Left cardiac atrium (tissue), 4 donors: ENCODE results near the gene ERI3. TPM values are rescaled to one million over a fixed set of nuclear protein-coding genes. Genes with fewer than 3 reads are reported as not detected.

Source experiments
- ATAC-seq, 2 donors: fragments of 200-7000 bp; cut with Tn5 transposase; one replicate each; pipeline ENCODE4 v1.9.1; 2020; ENCODE audit warnings: mild to moderate bottlenecking in 2 of 2, moderate library complexity in 2 of 2
- DNase-seq: peaks from one replicate; pipeline ENCODE4 v3.0.0-alpha.2; 2020
- intact Hi-C, 2 donors: fragments of 100-400 bp; cut with DNase I; formaldehyde crosslinking; loops; one replicate each; pipeline versions ENCODE4 v1.14.1 to v1.15.1; 2022 to 2023
- total RNA-seq, 2 donors: library from RNA; stranded (reverse); fragmentation: NEBNext Ultra II Directional; extraction: Animal tissue kit (Norgen Biotek cat#: 25700); gene quantifications; one replicate each; pipeline ENCODE4 v1.2.1, GENCODE V29; 2021
- donor health status: DM: no; HTN: yes; CAD: no.
- donor health status: DM: no; HTN: yes; CAD: no; lungs with severe emphysema.
- donor health status: DM: yes; HTN: yes; CAD: no.
- donor health status: Dilated cardiomyopathy.

ERI3 gene
- total RNA-seq, 2 donors from 2014 or later: 37.8 to 45.0 TPM

DNA sequence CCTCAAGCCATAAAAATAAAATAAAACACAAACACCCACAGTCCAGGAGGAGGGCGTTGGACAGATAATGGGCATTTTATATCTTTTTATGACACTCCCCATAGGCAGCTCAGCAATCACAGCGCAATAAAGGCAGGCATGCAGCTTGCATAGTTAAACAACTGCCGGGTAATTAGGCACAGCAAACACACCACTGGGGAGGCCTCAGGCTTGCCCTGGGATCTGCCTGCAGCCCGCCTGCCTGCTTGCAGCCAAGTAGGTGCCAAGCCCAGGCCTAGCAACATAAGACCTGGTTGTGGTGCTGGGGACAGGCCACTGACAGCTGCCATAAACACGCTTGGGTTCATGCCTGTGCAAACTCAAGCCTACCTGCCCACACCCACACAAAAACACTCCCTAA lies 87.6 kb downstream of the ERI3 start:
- no peak for DNase-seq
- ATAC-seq: no peak
- intact Hi-C loops: no loop called here

DNA sequence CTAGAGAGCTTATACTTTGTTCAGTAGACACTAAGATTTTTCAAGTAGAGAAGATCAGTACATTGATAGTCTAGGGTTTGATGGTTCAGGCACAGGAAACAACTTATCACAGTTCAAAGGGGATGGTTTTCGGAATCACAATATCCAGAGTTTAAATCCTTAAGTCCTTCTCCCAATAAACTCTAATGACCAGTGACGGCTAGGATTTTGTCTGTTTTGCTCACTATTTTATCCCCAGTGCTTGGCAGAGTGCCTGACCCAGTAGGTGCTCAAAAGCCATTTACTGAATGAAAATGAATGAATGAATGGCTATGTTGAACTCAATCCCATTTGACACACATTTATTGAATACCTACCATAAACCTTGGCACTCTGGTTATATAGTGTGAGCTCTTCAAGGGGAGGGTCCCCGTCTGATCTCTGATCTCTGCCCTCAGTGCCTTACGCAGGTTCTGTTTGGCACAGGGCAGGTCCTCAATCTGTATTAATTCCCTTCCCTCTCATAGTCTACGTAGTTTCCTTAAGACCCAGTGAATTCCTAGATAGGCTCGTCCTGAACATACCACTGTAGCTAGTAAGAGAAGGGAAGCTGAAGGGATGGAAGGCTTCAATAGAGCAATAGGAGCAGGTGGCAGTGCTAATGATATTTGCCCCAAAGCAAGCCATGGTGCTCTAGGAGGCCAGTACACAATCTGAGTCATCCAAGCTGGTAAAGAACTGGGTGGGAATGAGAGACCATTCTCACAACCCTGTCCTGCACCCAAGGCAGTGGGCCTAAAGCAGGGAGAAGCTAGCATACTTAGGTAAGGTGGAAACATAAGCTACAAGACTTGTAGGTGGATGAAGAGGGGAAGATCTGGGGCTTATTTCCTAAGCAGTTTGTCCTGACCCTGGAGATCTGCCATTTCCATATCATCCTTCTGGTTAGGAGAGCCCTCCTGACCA lies 88.4 kb downstream of the ERI3 start:
- ATAC-seq: no peak
- DNase-seq: no peak
- intact Hi-C loops: no loop called here

DNA sequence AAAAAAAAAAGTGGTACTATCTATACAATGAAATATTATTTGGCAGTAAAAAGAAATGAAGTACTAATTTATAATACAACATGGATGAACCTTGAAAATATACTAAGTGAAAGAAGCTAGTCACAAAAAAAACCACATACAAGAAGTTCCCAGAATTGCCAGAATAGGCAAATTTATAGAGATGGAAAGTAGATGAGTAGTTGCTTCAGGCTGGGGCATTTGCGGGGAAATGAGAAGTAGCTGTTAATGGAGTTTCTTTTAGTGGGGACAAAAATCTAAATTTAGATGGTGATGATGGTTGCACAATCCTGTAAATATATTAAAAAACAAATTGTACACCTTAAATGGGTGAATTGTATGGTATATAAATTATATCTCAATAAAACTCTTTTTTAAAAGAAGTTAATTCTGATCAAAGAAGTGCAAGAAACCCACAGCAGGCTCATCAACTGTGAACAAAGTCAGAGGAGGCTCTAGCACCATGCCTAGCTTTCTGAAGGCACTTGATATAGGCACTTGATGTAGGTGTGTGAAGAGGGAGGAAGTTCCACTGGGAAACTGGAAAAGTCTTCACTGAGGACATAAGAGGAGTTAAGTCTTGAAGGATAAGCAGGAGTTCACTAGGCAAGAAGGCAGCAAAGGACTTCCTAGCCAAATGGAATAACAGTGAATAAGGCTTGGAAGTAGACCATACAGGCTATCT lies 89.2 kb downstream of the ERI3 start:
- DNase-seq (no peak), ATAC-seq (no peak)
- intact Hi-C loops: no loop called here

DNA sequence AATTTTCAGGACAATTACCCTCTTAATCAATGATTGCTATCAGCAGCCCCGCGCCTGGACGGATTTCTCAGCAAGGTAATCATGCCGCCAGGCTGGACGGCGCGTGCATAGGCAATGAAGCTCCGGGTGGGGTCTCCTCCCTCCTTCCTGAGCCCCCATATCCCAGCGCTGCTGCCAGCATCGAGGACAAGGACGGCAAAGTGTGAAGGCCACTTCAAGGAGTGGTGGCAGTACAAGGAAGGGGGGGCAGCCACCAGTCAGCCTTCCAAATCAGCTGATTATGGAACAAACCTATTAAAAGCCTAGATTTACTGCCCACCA lies 90.6 kb downstream of the ERI3 start:
- ATAC-seq (no peak), DNase-seq (no peak)
- intact Hi-C loops: no loop called here

DNA sequence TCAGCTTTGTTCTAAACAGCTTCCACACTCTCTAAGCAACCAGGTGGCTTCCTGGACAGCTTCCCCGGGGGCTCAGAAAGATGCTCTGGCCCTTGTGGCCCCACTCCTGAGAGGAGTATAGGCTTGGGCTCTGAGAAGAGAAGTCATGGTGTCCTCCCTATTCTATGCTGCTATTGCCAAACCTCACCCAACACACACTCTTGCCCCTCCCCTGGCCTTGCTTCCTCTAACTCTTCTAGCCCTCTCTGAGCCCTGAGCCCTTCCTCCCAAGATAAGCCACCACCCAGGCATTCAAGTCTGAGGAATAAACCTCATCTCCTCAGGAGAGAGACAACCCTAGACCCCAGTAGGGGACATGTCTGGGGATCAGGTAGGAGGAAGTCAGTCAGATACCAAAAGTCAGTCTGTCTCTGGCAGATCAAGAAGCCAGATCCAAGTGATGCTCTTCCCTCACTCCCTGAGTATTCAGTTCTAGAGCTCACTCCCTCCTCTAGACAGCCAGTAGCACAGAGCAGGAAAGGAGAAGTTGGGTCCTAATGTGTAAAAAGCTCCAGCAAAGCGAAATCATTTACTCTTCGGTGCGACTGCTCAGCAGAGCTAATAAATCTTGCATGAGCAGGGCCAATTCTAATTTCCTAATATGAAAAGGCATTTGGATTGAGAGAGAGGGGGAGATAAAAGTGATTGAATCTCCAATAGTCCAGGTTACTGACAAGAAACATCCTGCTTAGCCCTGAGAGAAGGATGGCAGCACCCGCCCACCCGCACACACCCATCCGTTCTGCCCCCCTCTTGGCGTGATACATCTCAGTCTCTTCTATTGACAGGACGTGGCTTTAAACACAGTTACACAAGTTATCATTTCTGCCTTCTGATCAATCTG lies 91.2 kb downstream of the ERI3 start:
- DNase-seq: no peak
- peak in 1 of 2 donors; percentile 35 for ATAC-seq
- intact Hi-C loops: no loop called here

DNA sequence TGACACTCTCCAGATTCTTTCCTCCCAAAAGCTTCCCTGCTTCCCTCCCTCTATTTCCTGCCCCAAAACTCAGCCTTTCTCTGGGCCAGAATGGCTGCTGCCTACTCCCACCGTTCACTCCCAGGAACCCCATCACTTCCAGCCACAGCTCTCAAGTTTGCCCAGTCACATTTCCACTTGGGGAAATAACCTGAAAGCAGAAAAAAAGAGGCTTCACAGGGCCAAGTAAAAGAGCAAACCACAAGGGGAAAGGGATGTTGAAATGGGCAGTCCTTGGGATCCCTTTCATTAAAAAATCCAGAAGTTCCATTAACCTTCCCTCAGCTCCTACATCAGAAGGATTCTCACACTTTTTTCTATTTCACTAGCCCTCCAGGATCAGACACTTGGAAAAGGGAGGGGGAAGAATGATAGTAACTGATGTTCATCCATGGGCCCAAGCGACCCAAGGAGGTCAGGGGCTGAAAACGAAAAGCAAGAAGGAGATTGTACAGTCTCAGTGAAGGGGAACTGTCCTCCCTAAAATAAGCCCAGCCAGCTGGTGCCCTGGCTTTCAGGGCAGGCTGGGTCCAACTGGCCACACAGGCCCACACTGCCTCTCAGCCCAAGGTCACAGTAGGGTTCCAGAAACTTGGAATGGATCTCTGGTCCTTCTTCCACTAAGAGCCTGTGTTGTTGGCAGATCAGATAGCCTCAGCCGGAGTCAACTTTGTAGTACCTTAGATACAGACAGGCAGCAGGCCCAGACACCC lies 92.1 kb downstream of the ERI3 start:
- ATAC-seq (no peak), DNase-seq (no peak)
- intact Hi-C loops: no loop called here

DNA sequence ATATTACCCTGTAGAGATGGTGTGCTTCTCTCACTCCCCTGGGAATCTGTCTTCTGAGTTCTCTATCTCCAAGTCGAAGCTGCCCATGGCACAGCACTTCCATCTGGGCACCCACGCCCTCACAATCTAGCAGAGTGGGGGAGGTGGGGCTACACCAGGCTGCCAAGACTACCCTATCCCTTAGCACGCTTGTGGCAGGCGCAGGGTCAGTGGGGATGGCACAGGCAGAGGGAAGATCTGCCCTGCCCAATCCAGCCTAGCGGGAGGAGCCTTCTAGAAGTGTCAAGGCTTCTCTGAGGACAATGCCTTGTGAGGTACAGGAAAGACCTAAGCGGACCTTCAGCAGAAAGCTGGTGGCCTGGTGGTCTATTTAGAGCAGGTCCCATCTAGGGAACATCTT lies 92.6 kb downstream of the ERI3 start:
- no peak for ATAC-seq

DNA sequence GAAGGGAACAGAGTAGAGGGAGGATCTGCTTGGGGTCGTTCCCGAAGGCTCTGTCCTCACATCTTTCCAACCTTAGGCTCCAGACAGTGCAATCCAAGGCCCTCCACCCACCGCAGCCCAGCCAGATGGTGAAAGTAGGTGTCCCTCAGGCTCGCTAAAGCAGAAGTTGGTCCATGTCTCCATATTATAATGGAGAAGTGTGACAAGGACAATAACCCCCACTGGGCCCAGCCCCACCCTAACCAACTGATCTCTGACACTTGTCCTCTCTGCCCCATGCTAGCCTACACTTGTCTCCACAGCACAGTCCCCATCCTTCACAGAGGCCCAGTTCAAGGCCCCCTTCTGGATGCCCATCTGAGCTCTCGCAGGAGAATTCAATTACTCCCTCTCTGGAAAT lies 93.1 kb downstream of the ERI3 start:
- DNase-seq: no peak
- ATAC-seq: no peak
- intact Hi-C loops: no loop called here

More for the DNA sequence above, 92.6 kb downstream of the ERI3 start:
- DNase-seq: no peak
- intact Hi-C loops: no loop called here

DNA sequence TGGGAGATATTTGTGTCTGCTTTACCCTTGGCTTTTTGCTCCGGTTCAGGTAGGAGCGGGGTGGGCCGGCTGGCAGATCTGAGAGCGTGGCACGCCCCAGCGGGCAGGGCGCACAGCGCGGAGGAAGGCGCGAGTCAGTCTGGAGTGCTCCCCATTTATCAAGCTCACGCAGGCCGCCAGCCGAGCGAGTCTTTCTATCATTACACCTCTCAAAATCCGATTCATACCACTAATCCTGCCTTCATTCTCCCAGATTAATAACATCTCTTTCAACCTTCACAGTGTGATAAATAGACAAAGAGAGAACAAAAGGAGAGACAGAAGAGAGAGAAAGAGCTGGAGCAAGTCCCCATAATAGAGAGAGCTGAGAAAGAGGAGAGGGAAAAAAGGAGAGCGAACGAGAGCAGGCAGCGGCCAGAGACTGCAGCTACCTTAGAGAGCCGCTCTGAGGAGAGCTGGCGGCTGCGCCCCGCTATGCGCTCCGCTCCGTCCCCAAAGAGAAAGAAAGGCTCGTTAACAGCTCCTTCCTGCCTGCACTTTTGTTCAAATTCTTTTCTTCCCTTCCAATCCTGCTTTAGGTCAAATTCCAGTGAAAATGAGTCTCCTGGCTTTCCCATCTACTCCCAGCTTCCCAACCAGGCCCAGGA lies 93.8 kb downstream of the ERI3 start:
- no peak for ATAC-seq
- intact Hi-C loops: no loop called here
- DNase-seq: no peak

DNA sequence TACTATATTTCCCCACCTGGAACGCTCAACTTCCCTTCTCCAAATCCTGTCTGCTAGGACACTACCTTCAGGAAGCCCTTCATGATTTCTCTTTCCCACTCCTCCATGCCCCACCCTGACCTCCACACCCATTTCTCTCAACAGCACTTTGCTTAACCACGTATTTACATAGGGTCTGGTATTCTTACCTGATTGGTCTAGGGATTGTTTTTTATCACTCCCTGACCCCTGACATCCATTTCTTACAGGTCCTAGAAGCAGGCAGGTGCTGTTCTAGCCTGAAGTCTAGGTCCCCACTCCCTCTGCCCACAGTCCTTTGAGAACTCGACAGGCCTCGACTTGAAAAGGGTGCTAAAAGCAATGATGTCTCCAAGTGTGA lies 94.3 kb downstream of the ERI3 start:
- DNase-seq (no peak), ATAC-seq (no peak)
- intact Hi-C loops: no loop called here

DNA sequence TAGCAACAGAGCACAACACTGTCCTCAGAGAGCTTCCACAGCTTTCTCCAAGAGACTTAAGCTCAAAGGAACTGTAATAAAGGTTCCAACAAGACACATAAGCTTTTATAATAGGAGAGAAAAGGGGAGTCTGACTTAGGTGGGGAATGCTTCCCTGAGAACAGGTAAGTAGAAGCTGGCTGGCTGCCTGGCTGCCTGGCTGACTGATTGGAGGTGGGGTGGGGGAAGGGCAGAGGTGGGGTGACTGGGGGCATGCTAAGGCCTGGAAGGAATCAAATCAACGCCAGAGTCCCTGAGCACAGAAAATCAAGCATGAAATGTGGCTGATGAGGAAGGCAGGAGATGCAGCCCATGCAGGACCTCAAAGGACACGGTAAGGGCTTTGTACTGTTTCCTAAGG lies 96.0 kb downstream of the ERI3 start:
- intact Hi-C loops: no loop called here
- DNase-seq: no peak
- ATAC-seq: no peak

DNA sequence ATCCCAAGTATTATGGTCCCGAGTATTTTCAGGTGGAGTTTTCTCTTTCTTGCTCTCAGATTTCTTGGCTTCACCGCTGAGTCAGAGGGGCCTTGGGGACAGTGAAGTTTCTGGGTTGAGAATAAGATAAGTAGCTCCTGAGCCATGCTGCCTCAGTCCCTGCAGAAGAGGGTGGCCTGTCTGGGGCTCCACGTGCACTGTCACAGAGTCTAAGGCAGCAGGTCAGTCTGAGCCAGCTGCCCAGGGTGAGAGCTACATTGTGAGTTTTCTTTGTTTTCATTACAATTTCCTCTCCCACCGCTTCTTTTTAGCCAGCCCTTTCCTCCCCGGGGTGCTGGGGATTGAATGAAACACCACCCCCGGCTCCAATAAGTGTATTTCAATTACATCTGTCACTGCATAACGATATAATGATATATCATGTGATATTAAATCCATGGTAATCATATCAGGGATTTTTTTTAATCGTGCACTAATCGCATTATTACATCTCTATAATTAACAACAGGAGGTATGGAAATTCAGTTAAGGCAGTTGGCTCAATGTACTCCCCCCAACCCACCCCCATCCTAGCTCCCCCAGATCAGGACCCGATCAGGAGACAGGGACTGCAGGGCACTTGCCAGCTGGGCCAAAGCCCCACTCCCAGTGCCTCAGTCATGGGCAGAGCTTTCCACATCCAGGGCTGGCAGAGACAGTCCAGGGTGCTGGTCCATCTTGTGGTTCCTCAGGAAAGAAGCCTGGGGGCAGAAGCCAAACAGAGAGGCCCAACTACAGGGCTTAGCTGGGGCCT lies 98.1 kb downstream of the ERI3 start:
- DNase-seq (no peak), ATAC-seq (no peak)
- intact Hi-C loops: no loop called here

DNA sequence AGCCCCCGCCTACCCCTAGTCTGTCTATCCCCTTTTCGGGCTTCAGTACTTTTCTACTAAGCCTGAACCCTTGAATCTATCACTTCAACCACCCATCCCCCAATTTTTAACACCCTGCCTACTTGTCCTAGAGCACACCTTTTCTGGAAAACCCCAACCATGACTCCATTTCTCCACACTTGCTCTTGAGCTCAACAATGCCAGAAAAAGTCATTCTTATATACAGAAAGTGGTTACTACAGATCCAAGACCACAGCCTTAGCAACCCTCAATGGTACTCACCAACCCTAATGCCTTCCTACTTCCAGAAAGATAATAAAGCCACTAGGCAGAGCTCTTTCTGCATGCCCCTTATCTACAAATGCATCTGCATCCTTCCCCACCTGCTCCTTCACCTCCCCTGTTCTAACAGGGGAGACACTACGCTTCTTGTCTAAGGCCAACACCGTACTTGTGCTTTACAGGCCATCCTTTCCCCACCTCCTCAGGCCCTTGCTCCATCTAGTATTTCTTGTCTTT lies 100.6 kb downstream of the ERI3 start:
- DNase-seq (no peak), ATAC-seq (no peak)
- intact Hi-C loops: no loop called here

DNA sequence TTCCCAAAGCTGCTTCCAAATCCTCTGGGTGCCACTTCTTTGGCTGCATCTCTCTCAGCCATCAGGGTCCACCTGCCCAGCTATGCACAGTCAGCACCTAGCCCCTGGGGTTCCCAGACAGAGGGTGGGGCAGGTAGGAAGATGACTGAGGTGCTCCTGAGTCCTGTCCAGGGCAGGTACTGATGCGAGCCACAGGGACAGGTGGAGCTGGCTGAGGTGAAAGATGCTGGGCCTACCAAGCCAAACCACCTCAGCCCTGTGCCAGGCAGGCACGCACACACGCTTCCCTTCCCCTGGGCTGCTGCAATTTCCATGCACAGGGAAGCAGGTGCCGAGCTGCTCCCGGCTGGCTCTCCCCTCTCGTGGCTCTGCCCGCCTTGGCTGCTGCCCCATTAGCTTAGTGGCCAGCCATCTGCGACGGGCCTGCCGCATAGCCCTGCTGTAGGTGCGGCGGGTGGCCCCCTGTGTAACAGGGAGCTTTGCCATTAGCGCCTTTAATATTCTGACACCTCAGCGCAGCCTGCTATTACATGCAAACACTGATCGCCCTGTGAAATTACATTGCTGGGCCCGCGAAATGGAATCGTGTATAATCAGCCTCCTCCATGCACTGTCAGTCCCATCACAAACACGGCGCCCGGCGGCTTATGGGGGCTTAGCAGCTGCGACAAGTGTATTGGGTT lies 102.9 kb downstream of the ERI3 start:
- ATAC-seq (no peak), DNase-seq (no peak)
- intact Hi-C loops: no loop called here

DNA sequence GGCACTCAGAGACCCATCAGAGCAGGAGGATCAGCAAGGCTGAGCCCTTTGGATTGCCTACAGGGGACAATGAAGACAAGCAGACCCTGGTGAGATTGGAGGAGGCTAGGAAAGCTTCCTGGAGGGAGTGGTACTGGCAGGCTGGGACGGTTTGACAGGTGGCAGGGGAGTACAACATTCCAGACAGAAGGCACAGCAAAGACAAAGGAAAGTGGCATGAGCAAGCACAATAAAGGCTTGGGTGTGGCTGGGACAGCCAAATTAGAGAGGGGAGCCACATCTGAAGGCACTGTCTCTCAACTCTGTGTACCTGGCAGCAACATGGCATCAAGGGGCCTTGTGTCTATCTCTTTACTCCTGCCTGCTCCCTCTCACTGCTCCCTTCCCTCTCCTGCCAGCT lies 103.6 kb downstream of the ERI3 start:
- DNase-seq (no peak), ATAC-seq (no peak)
- intact Hi-C loops: no loop called here

DNA sequence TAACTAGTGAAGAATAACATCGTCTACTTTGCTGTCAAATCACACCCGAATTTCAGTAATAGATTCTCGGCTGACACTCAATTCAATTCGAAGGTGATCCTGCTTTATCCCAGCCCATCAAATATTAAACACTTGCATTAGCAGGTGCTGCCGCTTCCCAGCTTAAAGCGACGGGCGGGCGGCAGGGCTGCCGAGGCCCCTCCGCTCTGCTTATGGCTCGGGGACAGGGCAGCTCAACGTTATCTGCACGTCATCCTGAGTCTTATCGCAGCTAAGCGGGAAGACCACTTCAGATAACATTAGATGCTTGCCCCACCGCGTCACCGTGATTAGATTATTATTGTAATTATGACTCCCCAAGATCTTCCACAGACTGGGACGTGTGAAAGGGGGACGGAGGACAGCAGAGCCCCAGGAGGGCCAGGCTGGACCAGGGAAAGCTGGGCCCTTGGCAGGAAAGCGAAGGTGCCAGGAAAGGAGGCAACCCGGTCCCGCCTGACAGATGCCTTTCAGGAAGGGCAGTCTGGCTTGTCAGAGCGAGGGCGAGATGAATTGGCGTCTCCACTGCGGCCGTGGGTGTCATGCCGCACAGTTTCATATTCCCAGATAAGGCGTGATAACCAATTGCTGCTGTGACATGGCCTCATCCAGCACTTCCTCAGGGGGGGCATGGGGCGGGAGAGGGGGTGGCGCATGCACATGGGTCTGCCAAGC lies 104.8 kb downstream of the ERI3 start:
- ATAC-seq (peak; percentile 85 to 89), DNase-seq (peak; percentile 74)
- intact Hi-C loops: no loop called here

DNA sequence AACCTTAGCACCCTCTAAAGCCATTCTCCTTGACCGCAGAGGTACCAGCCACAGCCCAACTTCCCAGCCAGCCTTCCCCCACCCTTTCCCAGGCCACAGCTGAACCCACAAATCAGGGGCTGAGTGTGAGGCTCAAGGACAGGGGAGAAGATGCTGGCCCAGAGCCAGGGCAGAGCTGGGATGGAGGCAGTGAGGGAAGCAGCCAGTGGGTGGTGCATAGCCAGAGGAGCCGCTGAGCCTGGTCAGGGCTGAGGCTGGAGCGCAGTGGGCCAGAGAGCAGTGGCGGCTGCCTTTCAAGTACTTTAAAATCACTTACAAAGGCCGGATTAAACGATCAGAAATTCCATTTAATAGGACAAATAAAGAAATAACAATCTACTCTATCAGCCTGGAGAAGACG lies 105.5 kb downstream of the ERI3 start:
- intact Hi-C loops: no loop called here
- DNase-seq: peak; percentile 75
- ATAC-seq: peak; percentile 71 to 76
